HL-60 (cell line): ENCODE results near the gene CAGE1.

ENCODE experiments used
- TF ChIP-seq, protein P1 (sequence below): IDR thresholded peaks from one replicate; pipeline ENCODE4 v1.5.1; 2011; ENCODE audit warnings: low read length, control low read depth, inconsistent platforms; ENCODE audit not compliant: insufficient read depth
- TF ChIP-seq, protein P2 (sequence below): IDR thresholded peaks from 2 replicates; pipeline ENCODE4 v1.6.1; 2012; ENCODE audit warnings: low read depth; ENCODE audit not compliant: insufficient replicate concordance

DNA sequence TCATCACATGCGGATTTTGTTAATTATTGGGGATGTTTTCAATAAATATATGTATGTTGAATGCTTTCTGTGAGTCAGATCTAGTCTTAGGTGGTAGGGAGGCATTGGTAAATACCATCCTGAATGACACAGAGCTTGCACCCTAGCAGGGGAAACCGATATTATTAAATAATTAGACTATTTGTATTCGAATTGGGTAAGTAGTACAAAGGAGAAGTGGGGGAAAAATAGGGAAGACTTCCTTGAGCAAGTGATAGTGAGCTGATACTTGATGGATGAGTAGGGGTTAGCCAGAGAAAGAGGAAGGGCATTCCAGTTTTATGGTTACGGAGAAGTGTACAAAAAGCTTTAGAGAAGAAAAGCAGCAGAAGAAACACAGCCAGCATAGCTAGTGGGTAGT, 1.6 kb upstream of the CAGE1 start:
- TF ChIP-seq, protein P1, sequence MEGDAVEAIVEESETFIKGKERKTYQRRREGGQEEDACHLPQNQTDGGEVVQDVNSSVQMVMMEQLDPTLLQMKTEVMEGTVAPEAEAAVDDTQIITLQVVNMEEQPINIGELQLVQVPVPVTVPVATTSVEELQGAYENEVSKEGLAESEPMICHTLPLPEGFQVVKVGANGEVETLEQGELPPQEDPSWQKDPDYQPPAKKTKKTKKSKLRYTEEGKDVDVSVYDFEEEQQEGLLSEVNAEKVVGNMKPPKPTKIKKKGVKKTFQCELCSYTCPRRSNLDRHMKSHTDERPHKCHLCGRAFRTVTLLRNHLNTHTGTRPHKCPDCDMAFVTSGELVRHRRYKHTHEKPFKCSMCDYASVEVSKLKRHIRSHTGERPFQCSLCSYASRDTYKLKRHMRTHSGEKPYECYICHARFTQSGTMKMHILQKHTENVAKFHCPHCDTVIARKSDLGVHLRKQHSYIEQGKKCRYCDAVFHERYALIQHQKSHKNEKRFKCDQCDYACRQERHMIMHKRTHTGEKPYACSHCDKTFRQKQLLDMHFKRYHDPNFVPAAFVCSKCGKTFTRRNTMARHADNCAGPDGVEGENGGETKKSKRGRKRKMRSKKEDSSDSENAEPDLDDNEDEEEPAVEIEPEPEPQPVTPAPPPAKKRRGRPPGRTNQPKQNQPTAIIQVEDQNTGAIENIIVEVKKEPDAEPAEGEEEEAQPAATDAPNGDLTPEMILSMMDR, result no peak
- TF ChIP-seq, protein P2, sequence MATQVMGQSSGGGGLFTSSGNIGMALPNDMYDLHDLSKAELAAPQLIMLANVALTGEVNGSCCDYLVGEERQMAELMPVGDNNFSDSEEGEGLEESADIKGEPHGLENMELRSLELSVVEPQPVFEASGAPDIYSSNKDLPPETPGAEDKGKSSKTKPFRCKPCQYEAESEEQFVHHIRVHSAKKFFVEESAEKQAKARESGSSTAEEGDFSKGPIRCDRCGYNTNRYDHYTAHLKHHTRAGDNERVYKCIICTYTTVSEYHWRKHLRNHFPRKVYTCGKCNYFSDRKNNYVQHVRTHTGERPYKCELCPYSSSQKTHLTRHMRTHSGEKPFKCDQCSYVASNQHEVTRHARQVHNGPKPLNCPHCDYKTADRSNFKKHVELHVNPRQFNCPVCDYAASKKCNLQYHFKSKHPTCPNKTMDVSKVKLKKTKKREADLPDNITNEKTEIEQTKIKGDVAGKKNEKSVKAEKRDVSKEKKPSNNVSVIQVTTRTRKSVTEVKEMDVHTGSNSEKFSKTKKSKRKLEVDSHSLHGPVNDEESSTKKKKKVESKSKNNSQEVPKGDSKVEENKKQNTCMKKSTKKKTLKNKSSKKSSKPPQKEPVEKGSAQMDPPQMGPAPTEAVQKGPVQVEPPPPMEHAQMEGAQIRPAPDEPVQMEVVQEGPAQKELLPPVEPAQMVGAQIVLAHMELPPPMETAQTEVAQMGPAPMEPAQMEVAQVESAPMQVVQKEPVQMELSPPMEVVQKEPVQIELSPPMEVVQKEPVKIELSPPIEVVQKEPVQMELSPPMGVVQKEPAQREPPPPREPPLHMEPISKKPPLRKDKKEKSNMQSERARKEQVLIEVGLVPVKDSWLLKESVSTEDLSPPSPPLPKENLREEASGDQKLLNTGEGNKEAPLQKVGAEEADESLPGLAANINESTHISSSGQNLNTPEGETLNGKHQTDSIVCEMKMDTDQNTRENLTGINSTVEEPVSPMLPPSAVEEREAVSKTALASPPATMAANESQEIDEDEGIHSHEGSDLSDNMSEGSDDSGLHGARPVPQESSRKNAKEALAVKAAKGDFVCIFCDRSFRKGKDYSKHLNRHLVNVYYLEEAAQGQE, result no peak
